Neural progenitor cell (in vitro differentiated cells): ENCODE measurements around the gene GNAS-AS1. TPM values are rescaled to one million over a fixed set of nuclear protein-coding genes. Genes with fewer than 3 reads are reported as not detected.
A peak's percentile ranks its signal among the peaks of the same experiment; 100 is the strongest.

ENCODE experiments used
- DNase-seq: peaks from one replicate; pipeline ENCODE4 v3.0.0-alpha.2; 2016; ENCODE audit warnings: low spot score
- H2AFZ ChIP-seq: fragments of 200-600 bp; sonication (generic); replicated peaks from 2 replicates; pipeline ENCODE4 v1.6.1; 2016; ENCODE audit warnings: antibody characterized with exemption
- H3F3A ChIP-seq: fragments of 200-600 bp; sonication (generic); 2 replicates; pipeline ENCODE4 v1.6.1; 2016; ENCODE audit warnings: antibody characterized with exemption, low read depth
- H3K27ac ChIP-seq: fragments of 200-600 bp; sonication (generic); 2 replicates; pipeline ENCODE4 v1.5.1; 2016; ENCODE audit warnings: mild to moderate bottlenecking
- H3K27me3 ChIP-seq: fragments of 200-600 bp; sonication (generic); 2 replicates; pipeline ENCODE4 v1.6.1; 2016; ENCODE audit warnings: mild to moderate bottlenecking, moderate library complexity
- H3K36me3 ChIP-seq: fragments of 200-600 bp; sonication (generic); 2 replicates; pipeline ENCODE4 v1.5.1; 2016
- H3K4me1 ChIP-seq: fragments of 200-600 bp; sonication (generic); 2 replicates; pipeline ENCODE4 v1.6.1; 2016; ENCODE audit warnings: mixed run types
- H3K4me2 ChIP-seq: fragments of 200-600 bp; sonication (generic); 2 replicates; pipeline ENCODE4 v1.6.1; 2016
- H3K4me3 ChIP-seq: fragments of 200-600 bp; sonication (generic); 2 replicates; pipeline ENCODE4 v1.5.1; 2016
- H3K79me2 ChIP-seq: fragments of 200-600 bp; sonication (generic); 2 replicates; pipeline ENCODE4 v1.6.1; 2016; ENCODE audit warnings: low read depth
- H3K9ac ChIP-seq: fragments of 200-600 bp; sonication (generic); 2 replicates; pipeline ENCODE4 v1.6.1; 2016
- H3K9me3 ChIP-seq: fragments of 200-600 bp; sonication (generic); 2 replicates; pipeline ENCODE4 v1.5.1; 2016; ENCODE audit warnings: low read depth
- H4K20me1 ChIP-seq: fragments of 200-600 bp; sonication (generic); 2 replicates; pipeline ENCODE4 v1.6.1; 2016; ENCODE audit warnings: low read depth
- H3K27ac Mint-ChIP-seq: 3 replicates; pipeline ENCODE4 v1.8.0; 2021; ENCODE audit warnings: mixed read lengths
- H3K27me3 Mint-ChIP-seq: 2 replicates; pipeline ENCODE4 v1.8.0; 2022; ENCODE audit warnings: low read depth, mild to moderate bottlenecking, inconsistent platforms, moderate library complexity, mixed read lengths; ENCODE audit not compliant: insufficient read depth
- H3K36me3 Mint-ChIP-seq: 3 replicates; pipeline ENCODE4 v1.8.0; 2021; ENCODE audit warnings: mixed read lengths
- H3K4me1 Mint-ChIP-seq: 3 replicates; pipeline ENCODE4 v1.8.0; 2021; ENCODE audit warnings: mixed read lengths
- H3K4me3 Mint-ChIP-seq: 3 replicates; pipeline ENCODE4 v1.8.0; 2021; ENCODE audit warnings: mild to moderate bottlenecking, moderate library complexity, mixed read lengths
- H3K9me3 Mint-ChIP-seq: 3 replicates; pipeline ENCODE4 v1.8.0; 2020; ENCODE audit warnings: mixed read lengths
- EZH2 ChIP-seq: fragments of 200-600 bp; sonication (generic); IDR thresholded peaks from 2 replicates; pipeline ENCODE4 v1.6.1; 2017; ENCODE audit warnings: antibody characterized with exemption, mild to moderate bottlenecking, moderate library complexity
- EZH2phosphoT487 ChIP-seq: fragments of 200-600 bp; sonication (generic); IDR thresholded peaks from 2 replicates; pipeline ENCODE4 v1.6.1; 2017; ENCODE audit warnings: antibody characterized with exemption
- total RNA-seq: library from RNA; depleted of rRNA; stranded (reverse); fragments of >200 nt; gene quantifications from 2 replicates; pipeline ENCODE4 v1.2.3, GENCODE V29; 2015; ENCODE audit warnings: low replicate concordance
- TF ChIP-seq, protein P1 (sequence below): fragments of 200-600 bp; sonication (generic); IDR thresholded peaks from 2 replicates; pipeline ENCODE4 v1.5.1; 2017; ENCODE audit warnings: antibody characterized with exemption, mild to moderate bottlenecking

GNAS-AS1 gene
- total RNA-seq, 1 donor from 2014 or later = 5.8 TPM

GRCh38 chr20:58803533-58803932, 47.2 kb downstream of the GNAS-AS1 start:
- H3K9ac ChIP-seq = no peak overlapping the region
- peaks cover 34% of the 10 kb centered on the region for H3K4me1 Mint-ChIP-seq

GRCh38 chr20:58802061-58802460, 48.6 kb downstream of the GNAS-AS1 start:
- no peak for TF ChIP-seq EZH2
- TF ChIP-seq EZH2phosphoT487 = no peak
- TF ChIP-seq, protein P1, sequence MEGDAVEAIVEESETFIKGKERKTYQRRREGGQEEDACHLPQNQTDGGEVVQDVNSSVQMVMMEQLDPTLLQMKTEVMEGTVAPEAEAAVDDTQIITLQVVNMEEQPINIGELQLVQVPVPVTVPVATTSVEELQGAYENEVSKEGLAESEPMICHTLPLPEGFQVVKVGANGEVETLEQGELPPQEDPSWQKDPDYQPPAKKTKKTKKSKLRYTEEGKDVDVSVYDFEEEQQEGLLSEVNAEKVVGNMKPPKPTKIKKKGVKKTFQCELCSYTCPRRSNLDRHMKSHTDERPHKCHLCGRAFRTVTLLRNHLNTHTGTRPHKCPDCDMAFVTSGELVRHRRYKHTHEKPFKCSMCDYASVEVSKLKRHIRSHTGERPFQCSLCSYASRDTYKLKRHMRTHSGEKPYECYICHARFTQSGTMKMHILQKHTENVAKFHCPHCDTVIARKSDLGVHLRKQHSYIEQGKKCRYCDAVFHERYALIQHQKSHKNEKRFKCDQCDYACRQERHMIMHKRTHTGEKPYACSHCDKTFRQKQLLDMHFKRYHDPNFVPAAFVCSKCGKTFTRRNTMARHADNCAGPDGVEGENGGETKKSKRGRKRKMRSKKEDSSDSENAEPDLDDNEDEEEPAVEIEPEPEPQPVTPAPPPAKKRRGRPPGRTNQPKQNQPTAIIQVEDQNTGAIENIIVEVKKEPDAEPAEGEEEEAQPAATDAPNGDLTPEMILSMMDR = no peak
- H3K9ac ChIP-seq = no peak overlapping the region
- H3K9me3 Mint-ChIP-seq = no peaks in the 10 kb centered on the region
- H3K27ac Mint-ChIP-seq = no peak overlapping the region
- H3K4me3 Mint-ChIP-seq = no peak overlapping the region
- no peaks in the 10 kb centered on the region for H3F3A ChIP-seq
- H4K20me1 ChIP-seq = no peaks in the 10 kb centered on the region
- H3K27ac ChIP-seq = no peak overlapping the region
- DNase-seq = no peak
- peaks cover 7% of the 10 kb centered on the region for H3K27me3 Mint-ChIP-seq
- no peaks in the 10 kb centered on the region for H3K9me3 ChIP-seq
- no peak overlapping the region for H3K4me2 ChIP-seq
- H3K27me3 ChIP-seq = no peaks in the 10 kb centered on the region
- H3K4me3 ChIP-seq = no peak overlapping the region
- H2AFZ ChIP-seq = no peak overlapping the region
- no peaks in the 10 kb centered on the region for H3K79me2 ChIP-seq
- H3K4me1 ChIP-seq = peaks cover 16% of the 10 kb centered on the region
- H3K4me1 Mint-ChIP-seq = peaks cover 27% of the 10 kb centered on the region
- no peaks in the 10 kb centered on the region for H3K36me3 Mint-ChIP-seq
- H3K36me3 ChIP-seq = no peaks in the 10 kb centered on the region

More at GRCh38 chr20:58803533-58803932, 47.2 kb downstream of the GNAS-AS1 start:
- Histone ChIP-seq H3K4me1 (peaks cover 16% of the 10 kb centered on the region), H3K27ac (no peak overlapping the region), H3K79me2 (no peaks in the 10 kb centered on the region), H3F3A (no peaks in the 10 kb centered on the region), H3K4me2 (no peak overlapping the region), H3K27me3 (no peaks in the 10 kb centered on the region), H3K9me3 (no peaks in the 10 kb centered on the region), H2AFZ (no peak overlapping the region), H3K36me3 (no peaks in the 10 kb centered on the region), H3K4me3 (no peak overlapping the region), H4K20me1 (no peaks in the 10 kb centered on the region)
- TF ChIP-seq EZH2phosphoT487 (no peak), EZH2 (no peak)
- TF ChIP-seq, protein P1 = no peak
- DNase-seq = no peak
- H3K4me3 Mint-ChIP-seq = no peak overlapping the region
- peaks cover 5% of the 10 kb centered on the region for H3K27me3 Mint-ChIP-seq
- H3K9me3 Mint-ChIP-seq = no peaks in the 10 kb centered on the region
- no peaks in the 10 kb centered on the region for H3K36me3 Mint-ChIP-seq
- H3K27ac Mint-ChIP-seq = no peak overlapping the region

DNA sequence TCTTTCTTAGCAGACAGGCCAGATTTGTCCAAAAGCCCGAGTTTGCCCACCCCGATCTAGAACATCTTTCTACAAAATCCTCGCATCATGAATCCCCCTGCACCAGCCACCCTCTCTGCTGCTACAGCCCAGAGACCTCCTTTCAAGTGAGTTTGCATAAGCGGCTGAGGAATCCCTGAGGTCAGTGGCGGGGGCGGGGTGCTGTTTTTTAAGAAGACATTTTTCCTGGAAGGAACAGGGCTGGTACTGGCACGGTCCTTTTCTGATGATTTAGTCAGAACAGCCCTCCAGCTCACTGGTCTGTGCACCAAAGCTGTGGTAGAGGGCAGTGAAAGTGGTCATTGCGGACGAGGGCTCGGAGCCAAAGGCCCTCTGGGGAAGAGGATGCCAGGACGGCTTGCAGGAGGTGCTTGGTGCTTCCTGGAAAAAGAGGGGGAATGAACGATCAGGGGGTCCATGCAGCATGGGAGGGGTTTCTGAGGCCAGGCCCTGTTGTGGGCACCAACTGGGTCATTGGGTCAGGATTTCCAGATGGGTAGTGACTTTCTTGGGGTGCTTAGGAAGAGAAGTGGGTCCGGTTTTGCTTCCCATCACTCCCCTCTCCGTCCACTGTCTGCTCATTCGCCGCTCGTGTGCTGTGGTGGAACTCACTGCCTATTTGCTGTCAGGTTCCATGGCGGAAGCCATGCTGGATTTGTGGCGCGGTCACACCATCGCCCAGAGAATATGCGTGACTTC, 50.4 kb downstream of the GNAS-AS1 start:
- Histone ChIP-seq H3K9ac (no peak overlapping the region), H3K27me3 (no peaks in the 10 kb centered on the region), H3K36me3 (no peaks in the 10 kb centered on the region), H3F3A (no peaks in the 10 kb centered on the region), H3K9me3 (no peaks in the 10 kb centered on the region), H3K79me2 (no peaks in the 10 kb centered on the region), H3K4me3 (no peak overlapping the region), H3K4me2 (peak overlapping the region; percentile 23), H4K20me1 (no peaks in the 10 kb centered on the region), H2AFZ (peak overlapping the region; percentile 93), H3K27ac (no peak overlapping the region), H3K4me1 (peaks cover 16% of the 10 kb centered on the region)
- Mint-ChIP-seq H3K36me3 (no peaks in the 10 kb centered on the region), H3K4me3 (no peak overlapping the region), H3K27me3 (peaks cover 11% of the 10 kb centered on the region), H3K27ac (peak overlapping the region; percentile 53), H3K9me3 (no peaks in the 10 kb centered on the region), H3K4me1 (peaks cover 28% of the 10 kb centered on the region)
- TF ChIP-seq, protein P1 = no peak
- TF ChIP-seq EZH2 = no peak
- no peak for TF ChIP-seq EZH2phosphoT487
- DNase-seq = peak; percentile 52
